IMR-90 (cell line): ENCODE data around the gene EGFL7. TPM values are rescaled to one million over a fixed set of nuclear protein-coding genes. Genes with fewer than 3 reads are reported as not detected.
A peak's percentile ranks its signal among the peaks of the same experiment; 100 is the strongest.

Experiments
- ATAC-seq: fragments of 200-7000 bp; cut with Tn5 transposase; 2 replicates; pipeline ENCODE4 v1.9.1; 2020; ENCODE audit warnings: low read depth, mild to moderate bottlenecking, moderate library complexity
- BruUV-seq: library from RNA; stranded (reverse); fragments of 400-500 nt; replicated peaks from 2 replicates; lab custom pipeline; 2021; lab: Mats Ljungman, UMichigan
- CTCF ChIA-PET: fragments of 300-600 bp; formaldehyde crosslinking; extraction: SDS; loops from one replicate; lab custom pipeline; 2021; ENCODE audit warnings: antibody characterized with exemption; lab: Yijun Ruan, JAX
- POLR2A ChIA-PET: fragments of 300-600 bp; sonication (Branson Sonifier 250); formaldehyde crosslinking; loops from one replicate; lab custom pipeline; 2022; ENCODE audit warnings: antibody characterized with exemption; ENCODE audit not compliant: unreplicated experiment; lab: Charles Lee
- DNase-seq: peaks from one replicate; pipeline ENCODE4 v3.0.0; 2013
- H2AFZ ChIP-seq: replicated peaks from 2 replicates; pipeline ENCODE3; 2013; ENCODE audit warnings: low read length, mild to moderate bottlenecking; ENCODE audit not compliant: poor library complexity
- H2AK5ac ChIP-seq: 2 replicates; pipeline ENCODE4 v1.6.1; 2013; ENCODE audit warnings: low read depth, low read length, inconsistent platforms
- H2AK9ac ChIP-seq: replicated peaks from 2 replicates; pipeline ENCODE3; 2013; ENCODE audit warnings: mild to moderate bottlenecking, low read depth, low read length, moderate library complexity; ENCODE audit not compliant: poor library complexity
- H2BK120ac ChIP-seq: 2 replicates; pipeline ENCODE4 v1.6.1; 2013; ENCODE audit warnings: low read depth, low read length, inconsistent platforms
- H2BK15ac ChIP-seq: 3 replicates; pipeline ENCODE4 v1.6.1; 2013; ENCODE audit warnings: low read depth, low read length, inconsistent platforms
- H2BK20ac ChIP-seq: 2 replicates; pipeline ENCODE4 v1.6.1; 2013; ENCODE audit warnings: low read depth, mild to moderate bottlenecking, inconsistent platforms, low read length, moderate library complexity
- H2BK5ac ChIP-seq: 2 replicates; pipeline ENCODE4 v1.6.1; 2013; ENCODE audit warnings: mild to moderate bottlenecking, low read depth, low read length, inconsistent platforms; ENCODE audit not compliant: poor library complexity, severe bottlenecking
- H3K14ac ChIP-seq: replicated peaks from 2 replicates; pipeline ENCODE4 v1.6.1; 2013; ENCODE audit warnings: low read depth, low read length, inconsistent platforms
- H3K18ac ChIP-seq: 2 replicates; pipeline ENCODE4 v1.6.1; 2013; ENCODE audit warnings: low read depth, low read length, control low read depth
- H3K23ac ChIP-seq: 2 replicates; pipeline ENCODE4 v1.6.1; 2013; ENCODE audit warnings: low read depth, low read length, inconsistent platforms
- H3K27ac ChIP-seq: 2 replicates; pipeline ENCODE4 v1.5.1; 2013; ENCODE audit warnings: mild to moderate bottlenecking, control low read depth, low read length; ENCODE audit not compliant: insufficient read depth
- H3K27me3 ChIP-seq: 2 replicates; pipeline ENCODE4 v1.6.1; 2013; ENCODE audit warnings: low read length; ENCODE audit not compliant: control insufficient read depth, insufficient read depth
- H3K36me3 ChIP-seq: 2 replicates; pipeline ENCODE4 v1.6.1; 2013; ENCODE audit warnings: low read length, mixed read lengths; ENCODE audit not compliant: control insufficient read depth, insufficient read depth
- H3K4ac ChIP-seq: 2 replicates; pipeline ENCODE4 v1.6.1; 2013; ENCODE audit warnings: low read depth, low read length, inconsistent platforms
- H3K4me1 ChIP-seq: 2 replicates; pipeline ENCODE4 v1.6.1; 2013; ENCODE audit warnings: low read length, mixed read lengths; ENCODE audit not compliant: control insufficient read depth, insufficient read depth
- H3K4me2 ChIP-seq: 2 replicates; pipeline ENCODE4 v1.6.1; 2013; ENCODE audit warnings: low read depth, mild to moderate bottlenecking, control low read depth, low read length, moderate library complexity
- H3K4me3 ChIP-seq: 2 replicates; pipeline ENCODE4 v1.5.1; 2013; ENCODE audit warnings: low read depth, mild to moderate bottlenecking, control low read depth, low read length, moderate library complexity; ENCODE audit not compliant: insufficient read depth
- H3K56ac ChIP-seq: 2 replicates; pipeline ENCODE4 v1.6.1; 2013; ENCODE audit warnings: low read length, inconsistent platforms; ENCODE audit not compliant: insufficient read depth; ENCODE audit errors: extremely low read depth
- H3K79me1 ChIP-seq, 2 experiments: 2 replicates each; pipeline ENCODE4 v1.6.1; 2013; ENCODE audit warnings: low read length in 2 of 2, inconsistent platforms in 1 of 2, low read depth in 1 of 2
- H3K9ac ChIP-seq: 2 replicates; pipeline ENCODE4 v1.6.1; 2013; ENCODE audit warnings: low read depth, low read length, control low read depth
- H3K9me1 ChIP-seq: 2 replicates; pipeline ENCODE4 v1.6.1; 2013; ENCODE audit warnings: low read length, inconsistent platforms; ENCODE audit not compliant: insufficient read depth
- H3K9me3 ChIP-seq: 2 replicates; pipeline ENCODE4 v1.6.1; 2013; ENCODE audit warnings: low read length; ENCODE audit not compliant: control insufficient read depth, insufficient read depth
- H4K20me1 ChIP-seq: 2 replicates; pipeline ENCODE4 v1.6.1; 2013; ENCODE audit warnings: low read length, inconsistent platforms; ENCODE audit not compliant: insufficient read depth
- H4K5ac ChIP-seq: 2 replicates; pipeline ENCODE4 v1.6.1; 2013; ENCODE audit warnings: mild to moderate bottlenecking, low read depth, low read length, control low read depth
- H4K8ac ChIP-seq, 2 experiments: 2 replicates each; pipeline ENCODE4 v1.6.1; 2013; ENCODE audit warnings: low read depth in 2 of 2, low read length in 2 of 2, control low read depth in 1 of 2, inconsistent platforms in 1 of 2
- H4K91ac ChIP-seq: 2 replicates; pipeline ENCODE4 v1.6.1; 2013; ENCODE audit warnings: low read depth, low read length, inconsistent platforms; ENCODE audit not compliant: insufficient read depth
- BHLHE40 ChIP-seq: fragments of 150-350 bp; IDR thresholded peaks from 2 replicates; pipeline ENCODE4 v1.6.1; 2016; ENCODE audit warnings: mild to moderate bottlenecking, low read depth, low read length
- CHD1 ChIP-seq: IDR thresholded peaks from 2 replicates; pipeline ENCODE4 v1.6.1; 2012; ENCODE audit warnings: low read depth, low read length, improper control_type of control experiment
- FOS ChIP-seq: fragments of 150-350 bp; IDR thresholded peaks from 2 replicates; pipeline ENCODE4 v1.6.1; 2016; ENCODE audit warnings: low read depth, low read length
- MAZ ChIP-seq: IDR thresholded peaks from 2 replicates; pipeline ENCODE4 v1.6.1; 2012; ENCODE audit warnings: low read depth, mild to moderate bottlenecking, low read length, improper control_type of control experiment, moderate library complexity, borderline replicate concordance
- RCOR1 ChIP-seq: IDR thresholded peaks from 2 replicates; pipeline ENCODE4 v1.6.1; 2012; ENCODE audit warnings: mild to moderate bottlenecking, low read length, improper control_type of control experiment; ENCODE audit not compliant: insufficient replicate concordance
- SMC3 ChIP-seq: fragments of 150-350 bp; IDR thresholded peaks from 2 replicates; pipeline ENCODE4 v1.6.1; 2016; ENCODE audit warnings: low read depth, mild to moderate bottlenecking, antibody characterized with exemption, low read length, moderate library complexity
- WGBS, 2 experiments: methylation state at CpG; one replicate each; pipeline versions ENCODE4 v1.1.5 to v1.1.7; 2013; ENCODE audit warnings: missing lambda C conversion rate in 2 of 2; ENCODE audit not compliant: insufficient read length in 1 of 2; ENCODE audit errors: extremely low coverage in 2 of 2; 5-methylcytosine and 5-hydroxymethylcytosine counted together
- dilution Hi-C: fragments of 300-500 bp; cut with HindIII; formaldehyde crosslinking; loops from one replicate; pipeline ENCODE4 v1.14.3; 2018; ENCODE audit warnings: low sequenced_read_pairs; ENCODE audit not compliant: unreplicated experiment
- in situ Hi-C: fragments of 300-500 bp; cut with MboI; formaldehyde crosslinking; loops from 3 replicates; pipeline ENCODE4 v1.14.3; 2019; ENCODE audit warnings: low sequenced_read_pairs, inconsistent platforms, mixed read lengths
- intact Hi-C: fragments of 100-400 bp; cut with micrococcal nuclease; formaldehyde crosslinking; loops from 2 replicates; pipeline ENCODE4 v1.10.0; 2022
- polyA plus RNA-seq, 3 experiments: library from polyadenylated mRNA; depleted of rRNA; stranded (reverse); fragments of >200 nt; gene quantifications; 2 replicates each; pipeline ENCODE4 v1.2.3, GENCODE V29; 2012; ENCODE audit warnings: low replicate concordance in 1 of 3
- total RNA-seq: library from RNA; depleted of rRNA; stranded (reverse); fragments of >200 nt; gene quantifications from 2 replicates; pipeline ENCODE4 v1.2.3, GENCODE V29; 2012
- TF ChIP-seq, protein P1 (sequence below): conservative IDR thresholded peaks from 2 replicates; pipeline ENCODE4 v1.5.1; 2012; ENCODE audit warnings: mild to moderate bottlenecking, low read depth, low read length, improper control_type of control experiment
- TF ChIP-seq, protein P2 (sequence below): fragments of 150-350 bp; IDR thresholded peaks from 2 replicates; pipeline ENCODE4 v1.6.1; 2016; ENCODE audit warnings: low read depth, mild to moderate bottlenecking, low read length, moderate library complexity, borderline replicate concordance
- TF ChIP-seq, protein P3 (sequence below): fragments of 150-350 bp; IDR thresholded peaks from 2 replicates; pipeline ENCODE4 v1.6.1; 2017; ENCODE audit warnings: mild to moderate bottlenecking, antibody characterized with exemption, low read length, low read depth

Gene EGFL7
- total and polyA plus RNA-seq, 2 of the 4 experiments (the other 2 are of a cell fraction) = 2.2 to 10.4 TPM

DNA sequence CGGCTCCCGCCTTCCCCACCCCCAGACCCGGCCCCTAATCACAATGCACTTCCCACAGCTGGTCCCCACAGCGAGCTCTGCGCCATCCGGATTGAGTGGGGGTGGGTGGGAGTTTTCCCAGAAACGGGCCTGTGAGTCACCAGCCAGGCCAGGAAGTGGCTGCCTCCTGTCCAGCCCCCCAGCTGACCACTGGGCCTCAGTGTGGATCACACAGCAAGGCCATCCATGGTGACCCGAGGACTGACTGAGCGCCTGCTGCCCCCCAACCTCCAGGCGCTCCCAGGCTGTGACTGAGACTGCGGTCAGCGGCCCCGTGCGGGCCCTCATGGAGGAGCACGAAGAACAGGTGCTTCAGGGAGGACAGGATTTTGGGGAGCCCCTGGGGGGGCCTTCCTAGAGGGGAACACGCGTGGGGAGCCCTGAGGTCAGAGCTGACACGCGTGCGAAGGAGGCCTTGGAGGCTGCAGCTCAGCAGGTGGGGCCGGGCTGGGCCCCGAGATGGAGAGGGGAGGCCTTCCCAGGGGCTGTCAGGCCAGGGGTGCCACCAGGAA, 48.3 kb upstream of the EGFL7 start:
- Histone ChIP-seq H2AFZ (peak overlapping the region; percentile 91), H3K9ac (no peak overlapping the region), H4K91ac (peak overlapping the region; percentile 96), H3K56ac (no peak overlapping the region), H3K27me3 (no peaks in the 10 kb centered on the region; the same call in 1 of the 2 replicates), H2BK120ac (peak overlapping the region; percentile 92), H3K18ac (peak overlapping the region; percentile 10; the same call in 1 of the 2 replicates), H2BK5ac (peak overlapping the region; percentile 95), H2AK9ac (peak overlapping the region; percentile 98), H2AK5ac (peak overlapping the region; percentile 95), H3K27ac (peak overlapping the region; percentile 32), H2BK20ac (peak overlapping the region; percentile 85; the same call in 1 of the 2 replicates), H3K9me3 (no peaks in the 10 kb centered on the region), H3K36me3 (no peaks in the 10 kb centered on the region), H3K4ac (peak overlapping the region; percentile 87), H3K4me2 (peak overlapping the region; percentile 25; the same call in 1 of the 2 replicates), H3K23ac (no peak overlapping the region), H2BK15ac (no peak overlapping the region), H4K20me1 (no peaks in the 10 kb centered on the region), H3K14ac (peak overlapping the region; percentile 49), H3K9me1 (0 out of 2 replicates have a peak, but pooled peaks cover 3% of the 10 kb centered on the region), H3K4me3 (no peak overlapping the region), H3K79me1 (no peaks in the 10 kb centered on the region), H4K5ac (peak overlapping the region; percentile 61), H3K4me1 (peaks cover 18% of the 10 kb centered on the region), H4K8ac (peak overlapping the region; percentile 97 to 98)
- intact Hi-C loops (loop anchor here (2.0 kb wide), 1 partner anchor 68 kb away; the partner anchor contains the start of gene NOTCH1), in situ Hi-C loops (no loop called here), dilution Hi-C loops (no loop called here)
- ATAC-seq = peak; percentile 94
- ChIA-PET POLR2A (interaction anchor here (0.6 kb wide), 2 partner anchors 47 to 124 kb away, joined by 5 to 21 read pairs; no protein-coding TSS in a partner anchor), CTCF (no interaction called here)
- peak; percentile 89 for DNase-seq
- TF ChIP-seq BHLHE40 (0 out of 2 replicates have a peak, but pooled peaks have one; percentile 13), RCOR1 (peak; percentile 52), SMC3 (peak; percentile 16; the same call in 1 of the 2 replicates), CHD1 (no peak), MAZ (peak; percentile 79; the same call in 1 of the 2 replicates), FOS (peak; percentile 86)
- TF ChIP-seq, protein P1, sequence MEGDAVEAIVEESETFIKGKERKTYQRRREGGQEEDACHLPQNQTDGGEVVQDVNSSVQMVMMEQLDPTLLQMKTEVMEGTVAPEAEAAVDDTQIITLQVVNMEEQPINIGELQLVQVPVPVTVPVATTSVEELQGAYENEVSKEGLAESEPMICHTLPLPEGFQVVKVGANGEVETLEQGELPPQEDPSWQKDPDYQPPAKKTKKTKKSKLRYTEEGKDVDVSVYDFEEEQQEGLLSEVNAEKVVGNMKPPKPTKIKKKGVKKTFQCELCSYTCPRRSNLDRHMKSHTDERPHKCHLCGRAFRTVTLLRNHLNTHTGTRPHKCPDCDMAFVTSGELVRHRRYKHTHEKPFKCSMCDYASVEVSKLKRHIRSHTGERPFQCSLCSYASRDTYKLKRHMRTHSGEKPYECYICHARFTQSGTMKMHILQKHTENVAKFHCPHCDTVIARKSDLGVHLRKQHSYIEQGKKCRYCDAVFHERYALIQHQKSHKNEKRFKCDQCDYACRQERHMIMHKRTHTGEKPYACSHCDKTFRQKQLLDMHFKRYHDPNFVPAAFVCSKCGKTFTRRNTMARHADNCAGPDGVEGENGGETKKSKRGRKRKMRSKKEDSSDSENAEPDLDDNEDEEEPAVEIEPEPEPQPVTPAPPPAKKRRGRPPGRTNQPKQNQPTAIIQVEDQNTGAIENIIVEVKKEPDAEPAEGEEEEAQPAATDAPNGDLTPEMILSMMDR = no peak
- TF ChIP-seq, protein P2, sequence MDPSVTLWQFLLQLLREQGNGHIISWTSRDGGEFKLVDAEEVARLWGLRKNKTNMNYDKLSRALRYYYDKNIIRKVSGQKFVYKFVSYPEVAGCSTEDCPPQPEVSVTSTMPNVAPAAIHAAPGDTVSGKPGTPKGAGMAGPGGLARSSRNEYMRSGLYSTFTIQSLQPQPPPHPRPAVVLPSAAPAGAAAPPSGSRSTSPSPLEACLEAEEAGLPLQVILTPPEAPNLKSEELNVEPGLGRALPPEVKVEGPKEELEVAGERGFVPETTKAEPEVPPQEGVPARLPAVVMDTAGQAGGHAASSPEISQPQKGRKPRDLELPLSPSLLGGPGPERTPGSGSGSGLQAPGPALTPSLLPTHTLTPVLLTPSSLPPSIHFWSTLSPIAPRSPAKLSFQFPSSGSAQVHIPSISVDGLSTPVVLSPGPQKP = no peak
- TF ChIP-seq, protein P3, sequence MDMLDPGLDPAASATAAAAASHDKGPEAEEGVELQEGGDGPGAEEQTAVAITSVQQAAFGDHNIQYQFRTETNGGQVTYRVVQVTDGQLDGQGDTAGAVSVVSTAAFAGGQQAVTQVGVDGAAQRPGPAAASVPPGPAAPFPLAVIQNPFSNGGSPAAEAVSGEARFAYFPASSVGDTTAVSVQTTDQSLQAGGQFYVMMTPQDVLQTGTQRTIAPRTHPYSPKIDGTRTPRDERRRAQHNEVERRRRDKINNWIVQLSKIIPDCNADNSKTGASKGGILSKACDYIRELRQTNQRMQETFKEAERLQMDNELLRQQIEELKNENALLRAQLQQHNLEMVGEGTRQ = peak; percentile 51
- 50% methylated on average over 8 of the region's 22 CpGs; no CpG with 5 or more reads in 1 of the 2 experiments for WGBS, 2 experiments
- no TSS peak for BruUV-seq
